IPS-18a (cell line): ENCODE results near the gene SLC1A7.

Experiments used
- H3K27ac ChIP-seq: one replicate; pipeline ENCODE4 v1.5.1; 2013; ENCODE audit warnings: low read length
- H3K27me3 ChIP-seq: one replicate; pipeline ENCODE4 v1.6.1; 2013; ENCODE audit warnings: mild to moderate bottlenecking, low read length; ENCODE audit not compliant: control insufficient read depth, insufficient read depth
- H3K36me3 ChIP-seq: one replicate; pipeline ENCODE4 v1.6.1; 2013; ENCODE audit warnings: low read depth, low read length; ENCODE audit not compliant: control insufficient read depth
- H3K4me1 ChIP-seq: one replicate; pipeline ENCODE4 v1.6.1; 2013; ENCODE audit warnings: low read depth, low read length; ENCODE audit not compliant: control insufficient read depth
- H3K4me3 ChIP-seq: one replicate; pipeline ENCODE4 v1.5.1; 2013; ENCODE audit warnings: low read length
- H3K9ac ChIP-seq: one replicate; pipeline ENCODE4 v1.6.1; 2013; ENCODE audit warnings: mild to moderate bottlenecking, low read length, moderate library complexity
- H3K9me3 ChIP-seq: one replicate; pipeline ENCODE4 v1.6.1; 2013; ENCODE audit warnings: low read depth, low read length; ENCODE audit not compliant: control insufficient read depth

The SLC1A7 gene

DNA sequence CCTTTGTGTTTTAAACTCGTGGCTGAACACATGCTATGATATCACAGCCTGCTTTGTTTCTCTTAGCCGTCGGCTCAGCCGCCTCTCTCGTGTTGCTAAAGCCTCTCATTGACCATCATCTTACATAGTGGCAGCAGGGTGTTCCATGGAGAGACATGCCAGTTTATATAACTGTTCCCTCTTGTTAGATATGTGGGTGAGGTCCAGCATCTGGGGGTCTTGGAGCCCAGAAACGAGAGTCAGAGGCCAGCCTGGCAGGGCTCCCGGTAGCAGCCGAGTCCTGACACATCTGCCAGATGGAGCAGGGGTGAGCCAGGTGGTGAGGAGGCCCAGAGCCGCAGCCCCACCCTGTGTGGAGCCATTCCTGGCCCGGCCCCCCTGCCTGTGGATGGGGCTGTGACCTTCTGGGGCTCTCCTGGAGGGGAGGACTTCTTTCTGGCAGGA is 68.5 kb downstream of the SLC1A7 start:
- Histone ChIP-seq H3K27ac (no peak overlapping the region), H3K27me3 (no peaks in the 10 kb centered on the region), H3K9me3 (no peaks in the 10 kb centered on the region), H3K4me3 (no peak overlapping the region), H3K9ac (no peak overlapping the region), H3K4me1 (no peaks in the 10 kb centered on the region), H3K36me3 (no peaks in the 10 kb centered on the region)

DNA sequence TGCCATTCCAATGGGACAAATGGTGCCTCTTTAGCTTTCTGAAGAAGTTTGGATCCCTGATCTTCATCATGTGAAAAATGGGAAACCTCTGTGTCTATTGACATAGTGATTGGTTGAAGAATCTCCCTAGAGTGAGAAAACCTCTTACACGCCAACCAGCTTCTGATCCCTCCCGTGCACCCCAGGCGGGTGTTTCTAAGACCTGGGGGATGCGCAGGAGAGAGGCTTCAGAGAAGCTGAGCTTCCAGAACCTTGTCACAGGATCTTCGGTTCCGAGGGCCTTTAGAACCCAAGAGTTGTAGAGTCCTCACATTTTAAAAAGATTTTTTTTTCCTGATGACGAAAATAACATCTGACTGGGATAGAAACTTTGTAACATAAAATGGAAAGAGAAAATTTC is 69.2 kb downstream of the SLC1A7 start:
- no peaks in the 10 kb centered on the region for H3K27me3 ChIP-seq
- H3K36me3 ChIP-seq, result no peaks in the 10 kb centered on the region
- H3K27ac ChIP-seq, result no peak overlapping the region
- no peak overlapping the region for H3K4me3 ChIP-seq
- H3K4me1 ChIP-seq, result no peaks in the 10 kb centered on the region
- no peak overlapping the region for H3K9ac ChIP-seq
- H3K9me3 ChIP-seq, result no peaks in the 10 kb centered on the region

DNA sequence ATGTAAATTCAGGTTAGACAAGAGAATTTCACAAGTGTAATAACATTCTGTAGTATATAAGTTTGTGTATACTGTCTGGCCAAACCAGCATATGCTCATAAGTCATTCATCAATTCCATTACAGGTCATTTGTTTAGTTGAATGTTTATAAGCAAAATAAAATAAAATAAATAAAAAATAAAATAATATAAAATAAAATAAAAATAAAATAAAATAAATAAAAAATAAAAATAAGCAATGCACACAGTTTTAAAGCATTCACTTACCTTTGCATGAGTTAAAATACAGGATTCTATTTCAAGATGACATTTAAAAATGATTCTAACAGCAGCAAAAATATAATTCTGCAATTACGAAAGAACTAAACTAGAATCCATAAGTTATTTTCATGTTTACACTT is 70.5 kb downstream of the SLC1A7 start:
- H3K4me1 ChIP-seq, result no peaks in the 10 kb centered on the region

DNA sequence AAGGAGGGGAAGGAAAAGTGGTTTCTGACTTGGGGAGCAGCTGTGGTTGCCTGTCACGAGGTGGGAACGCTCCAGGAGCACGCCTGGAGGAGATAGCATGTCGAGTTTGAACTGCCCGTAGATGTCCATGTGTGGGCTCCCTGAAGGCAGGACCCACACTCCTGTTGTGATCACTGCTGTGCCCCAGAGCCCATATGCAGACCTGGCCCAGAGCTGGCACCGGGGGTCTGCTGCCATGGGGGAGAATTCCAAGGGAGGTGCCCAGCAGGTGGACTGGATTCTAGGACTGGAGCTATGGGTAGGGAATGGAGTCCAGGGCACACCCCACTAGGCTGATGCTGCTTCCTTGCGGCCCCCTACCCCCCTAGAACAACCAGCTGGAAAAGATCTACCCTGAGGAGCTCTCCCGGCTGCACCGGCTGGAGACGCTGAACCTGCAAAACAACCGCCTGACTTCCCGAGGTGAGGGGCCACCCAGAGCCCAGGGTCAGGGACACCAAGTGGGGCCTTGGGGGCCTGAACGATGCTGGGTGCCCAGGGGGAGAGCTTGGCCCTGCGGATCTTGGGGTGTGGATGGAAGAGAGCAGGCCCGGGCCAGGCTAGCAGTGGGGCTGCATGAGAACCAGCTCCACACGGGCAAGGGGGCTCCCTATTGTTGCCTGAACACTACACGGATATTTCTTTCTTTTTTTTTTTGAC is 71.1 kb downstream of the SLC1A7 start:
- H3K4me1 ChIP-seq, result no peaks in the 10 kb centered on the region
- no peaks in the 10 kb centered on the region for H3K27me3 ChIP-seq
- no peak overlapping the region for H3K27ac ChIP-seq
- H3K9me3 ChIP-seq, result no peaks in the 10 kb centered on the region
- no peaks in the 10 kb centered on the region for H3K36me3 ChIP-seq
- H3K4me3 ChIP-seq, result no peak overlapping the region
- no peak overlapping the region for H3K9ac ChIP-seq

More for the DNA sequence above, 70.5 kb downstream of the SLC1A7 start:
- H3K9me3 ChIP-seq, result no peaks in the 10 kb centered on the region
- no peaks in the 10 kb centered on the region for H3K36me3 ChIP-seq
- H3K9ac ChIP-seq, result no peak overlapping the region
- H3K27ac ChIP-seq, result no peak overlapping the region
- H3K27me3 ChIP-seq, result no peaks in the 10 kb centered on the region
- no peak overlapping the region for H3K4me3 ChIP-seq

GRCh38 chr1:53070621-53071020 is 71.8 kb downstream of the SLC1A7 start:
- no peaks in the 10 kb centered on the region for H3K9me3 ChIP-seq
- no peaks in the 10 kb centered on the region for H3K4me1 ChIP-seq
- H3K27ac ChIP-seq, result no peak overlapping the region
- no peak overlapping the region for H3K4me3 ChIP-seq
- no peaks in the 10 kb centered on the region for H3K27me3 ChIP-seq
- no peak overlapping the region for H3K9ac ChIP-seq
- H3K36me3 ChIP-seq, result no peaks in the 10 kb centered on the region

DNA sequence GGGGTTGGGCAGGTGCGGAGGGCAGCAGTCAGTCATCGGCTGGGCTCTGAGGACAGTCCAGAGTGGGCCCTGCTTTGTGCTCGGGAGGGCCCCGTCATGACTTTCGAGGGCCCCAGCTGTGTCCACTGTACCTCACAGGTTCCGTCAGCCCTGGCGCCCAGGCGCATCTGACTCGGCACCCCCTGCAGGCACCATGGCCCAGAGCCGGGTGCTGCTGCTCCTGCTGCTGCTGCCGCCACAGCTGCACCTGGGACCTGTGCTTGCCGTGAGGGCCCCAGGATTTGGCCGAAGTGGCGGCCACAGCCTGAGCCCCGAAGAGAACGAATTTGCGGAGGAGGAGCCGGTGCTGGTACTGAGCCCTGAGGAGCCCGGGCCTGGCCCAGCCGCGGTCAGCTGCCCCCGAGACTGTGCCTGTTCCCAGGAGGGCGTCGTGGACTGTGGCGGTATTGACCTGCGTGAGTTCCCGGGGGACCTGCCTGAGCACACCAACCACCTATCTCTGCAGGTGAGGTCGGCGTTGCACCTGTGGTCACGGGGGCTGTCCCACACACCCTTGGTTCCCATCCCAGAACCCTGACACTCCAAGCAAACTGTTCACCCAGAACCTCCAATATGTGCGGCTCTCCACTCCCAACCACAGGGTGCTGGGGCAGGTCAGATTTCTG is 72.6 kb downstream of the SLC1A7 start:
- no peaks in the 10 kb centered on the region for H3K4me1 ChIP-seq
- peaks cover 2% of the 10 kb centered on the region for H3K27me3 ChIP-seq
- H3K27ac ChIP-seq, result no peak overlapping the region
- no peak overlapping the region for H3K9ac ChIP-seq
- H3K9me3 ChIP-seq, result no peaks in the 10 kb centered on the region
- H3K36me3 ChIP-seq, result no peaks in the 10 kb centered on the region
- H3K4me3 ChIP-seq, result no peak overlapping the region

GRCh38 chr1:53069265-53069662 is 73.2 kb downstream of the SLC1A7 start:
- H3K9me3 ChIP-seq, result no peaks in the 10 kb centered on the region
- peaks cover 8% of the 10 kb centered on the region for H3K27me3 ChIP-seq
- H3K9ac ChIP-seq, result no peak overlapping the region
- no peak overlapping the region for H3K4me3 ChIP-seq
- H3K36me3 ChIP-seq, result no peaks in the 10 kb centered on the region
- no peak overlapping the region for H3K27ac ChIP-seq
- H3K4me1 ChIP-seq, result no peaks in the 10 kb centered on the region

- no peak overlapping the region for H3K4me3 ChIP-seq
- no peak overlapping the region for H3K9ac ChIP-seq
- H3K36me3 ChIP-seq, result no peaks in the 10 kb centered on the region
- peaks cover 15% of the 10 kb centered on the region for H3K27me3 ChIP-seq
- H3K27ac ChIP-seq, result no peak overlapping the region
- no peaks in the 10 kb centered on the region for H3K9me3 ChIP-seq
- H3K4me1 ChIP-seq, result no peaks in the 10 kb centered on the region
Measured at GRCh38 chr1:53068314-53069099, 73.9 kb downstream of the SLC1A7 start.

DNA sequence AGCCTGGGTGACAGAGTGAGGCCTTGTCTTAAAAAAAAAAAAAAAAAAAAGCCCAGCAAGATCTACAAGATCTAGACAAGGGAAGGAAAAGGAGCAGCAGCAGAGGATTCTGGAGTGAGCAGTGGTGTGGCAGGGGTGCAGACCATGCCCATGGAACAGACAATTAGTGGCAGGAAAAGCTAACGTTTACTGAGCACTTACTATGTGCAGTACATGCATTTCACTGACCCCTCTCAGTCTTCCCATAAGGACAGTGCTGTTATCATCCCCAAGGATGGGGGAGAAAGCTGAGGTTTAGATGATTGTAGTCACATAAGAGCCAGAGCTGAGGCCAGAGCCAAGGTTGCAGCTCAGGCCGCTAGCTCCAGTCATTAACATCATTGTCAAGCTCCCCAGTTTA is 74.6 kb downstream of the SLC1A7 start:
- H3K9ac ChIP-seq, result no peak overlapping the region
- H3K27ac ChIP-seq, result no peak overlapping the region
- no peaks in the 10 kb centered on the region for H3K9me3 ChIP-seq
- H3K4me1 ChIP-seq, result no peaks in the 10 kb centered on the region
- no peak overlapping the region for H3K4me3 ChIP-seq
- H3K36me3 ChIP-seq, result no peaks in the 10 kb centered on the region
- H3K27me3 ChIP-seq, result peaks cover 21% of the 10 kb centered on the region

DNA sequence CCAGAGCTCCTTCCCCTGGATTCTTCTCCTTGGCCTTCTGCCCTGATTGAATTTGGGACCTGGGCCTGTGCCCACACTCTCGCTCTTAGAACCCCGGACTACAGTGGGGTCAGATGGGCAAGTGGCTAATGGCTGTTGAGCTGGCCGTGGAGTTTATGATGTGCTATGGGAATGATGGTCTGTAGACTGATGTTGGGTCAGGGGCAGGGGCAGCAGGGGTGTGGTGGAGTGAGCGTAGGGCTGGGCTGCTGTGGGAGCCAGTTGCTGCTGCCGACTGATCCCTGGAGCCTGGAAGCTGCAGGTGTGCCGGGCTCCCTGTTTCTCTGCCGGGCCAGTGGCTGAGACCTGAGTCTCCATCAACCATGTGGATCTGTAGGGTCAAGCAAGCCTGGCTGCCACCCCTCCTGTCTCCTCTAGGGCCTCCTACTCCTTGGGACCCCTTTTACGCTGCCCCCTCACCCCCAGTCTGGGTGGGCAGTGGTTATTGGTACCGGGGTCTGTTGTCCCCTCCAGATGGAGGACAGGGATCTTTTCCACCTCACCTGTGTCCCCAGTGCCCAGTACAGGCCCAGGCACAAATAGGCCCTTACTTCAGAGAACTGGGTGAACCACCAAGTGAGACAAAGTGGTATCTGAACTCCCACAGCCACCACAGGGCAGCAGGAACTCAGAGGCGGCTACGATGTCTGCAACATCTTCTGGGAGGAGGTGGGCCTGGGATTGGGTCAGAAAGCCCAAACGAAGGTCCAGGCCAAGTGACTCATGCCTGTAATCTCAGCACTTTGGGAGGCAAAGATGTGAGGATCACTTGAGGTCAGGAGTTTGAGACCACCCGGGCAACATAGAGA is 75.3 kb downstream of the SLC1A7 start:
- H3K4me3 ChIP-seq, result no peak overlapping the region
- H3K36me3 ChIP-seq, result no peaks in the 10 kb centered on the region
- H3K4me1 ChIP-seq, result no peaks in the 10 kb centered on the region
- H3K9ac ChIP-seq, result no peak overlapping the region
- no peak overlapping the region for H3K27ac ChIP-seq
- H3K9me3 ChIP-seq, result no peaks in the 10 kb centered on the region
- H3K27me3 ChIP-seq, result peaks cover 29% of the 10 kb centered on the region

GRCh38 chr1:53066488-53066887 is 76.0 kb downstream of the SLC1A7 start:
- H3K9ac ChIP-seq, result no peak overlapping the region
- no peak overlapping the region for H3K27ac ChIP-seq
- no peaks in the 10 kb centered on the region for H3K36me3 ChIP-seq
- peaks cover 35% of the 10 kb centered on the region for H3K27me3 ChIP-seq
- H3K4me1 ChIP-seq, result no peaks in the 10 kb centered on the region
- no peaks in the 10 kb centered on the region for H3K9me3 ChIP-seq
- H3K4me3 ChIP-seq, result no peak overlapping the region
